Left hindlimb (tissue), 1 donor: ENCODE data around the gene YPEL1.

Experiments
- DNase-seq: peaks from one replicate; pipeline ENCODE4 v3.0.0-alpha.2; 2018

YPEL1 gene

GRCh38 chr22:21735200-21736083, at the start of gene YPEL1:
Gene YPEL1, minus strand, starts transcription at chr22:21735794. Its CDS starts 25,050 bp downstream, at chr22:21710744.
- peak; percentile 98 for DNase-seq

- no peak for DNase-seq
These were observed 44.7 kb upstream of the YPEL1 start for GRCh38 chr22:21780259-21780658.

GRCh38 chr22:21779444-21779843, 43.9 kb upstream of the YPEL1 start:
- DNase-seq, result no peak

GRCh38 chr22:21778705-21779363, 43.2 kb upstream of the YPEL1 start:
- no peak for DNase-seq

- DNase-seq, result no peak
These were observed 36.0 kb upstream of the YPEL1 start for GRCh38 chr22:21771631-21771976.

GRCh38 chr22:21768435-21768834, 32.8 kb upstream of the YPEL1 start:
- DNase-seq, result no peak

- DNase-seq, result no peak
These were observed 31.3 kb upstream of the YPEL1 start for GRCh38 chr22:21766691-21767462.

- DNase-seq, result no peak
These were observed 30.4 kb upstream of the YPEL1 start for GRCh38 chr22:21765909-21766529.

- DNase-seq, result no peak
These were observed 28.6 kb upstream of the YPEL1 start for GRCh38 chr22:21764038-21764804.

GRCh38 chr22:21762712-21763581, 27.4 kb upstream of the YPEL1 start:
- DNase-seq, result no peak

- DNase-seq, result no peak
These were observed 26.5 kb upstream of the YPEL1 start for GRCh38 chr22:21761994-21762680.

GRCh38 chr22:21761086-21761485, 25.5 kb upstream of the YPEL1 start:
- DNase-seq, result no peak

- no peak for DNase-seq
These were observed 25.0 kb upstream of the YPEL1 start for GRCh38 chr22:21760640-21761039.

GRCh38 chr22:21759646-21760376, 24.2 kb upstream of the YPEL1 start:
- no peak for DNase-seq

- DNase-seq, result no peak
These were observed 23.5 kb upstream of the YPEL1 start for GRCh38 chr22:21759093-21759492.

- DNase-seq, result no peak
These were observed 22.7 kb upstream of the YPEL1 start for GRCh38 chr22:21758091-21758864.

GRCh38 chr22:21755851-21756284, 20.3 kb upstream of the YPEL1 start:
- no peak for DNase-seq

GRCh38 chr22:21754523-21754922, 18.9 kb upstream of the YPEL1 start:
- DNase-seq, result no peak
